ENCODE measurements around the gene GINS1. TPM values are rescaled to one million over a fixed set of nuclear protein-coding genes. Genes with fewer than 3 reads are reported as not detected.

GINS1 gene
- total and polyA plus RNA-seq, 9 donors = 5.2 to 10.1 (median 7.8) TPM

DNA sequence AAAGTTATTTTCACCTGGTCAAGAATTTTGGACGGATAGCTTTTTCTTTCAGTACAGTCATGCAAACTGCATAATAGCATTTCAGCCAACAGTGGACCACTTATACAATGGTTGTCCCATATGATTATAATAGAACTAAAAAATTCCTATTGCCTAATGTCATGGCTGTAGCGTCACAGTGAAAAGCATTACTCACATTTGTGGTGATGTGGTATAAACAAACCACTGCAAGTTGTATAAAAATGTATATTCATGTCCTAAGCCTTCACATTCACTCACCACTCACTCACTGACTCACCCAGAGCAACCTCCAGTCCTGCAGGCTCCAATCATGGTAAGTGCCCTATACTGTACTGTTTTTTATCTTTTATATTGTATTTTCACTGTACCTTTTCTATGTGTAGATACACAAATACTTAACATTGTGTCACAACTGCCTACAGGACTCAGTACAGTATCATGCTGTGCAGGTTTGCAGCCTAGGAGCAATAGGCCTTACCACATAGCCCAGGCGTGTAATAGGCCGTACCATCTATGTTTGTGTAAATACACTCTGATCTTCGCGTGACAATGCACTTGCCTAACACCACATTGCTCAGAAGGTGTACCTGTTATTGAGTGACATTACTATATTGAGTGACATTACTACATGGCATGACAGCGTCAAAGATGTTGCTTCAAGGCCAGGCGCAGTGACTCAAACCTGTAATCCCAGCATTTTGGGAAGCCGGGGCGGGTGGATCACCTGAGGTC is 34.7 kb upstream of the GINS1 start:
- Histone ChIP-seq H3K4me3 (ENCODE audit: low read length) (no peak overlapping the region), H3K4me1 (ENCODE audit: control insufficient read depth, insufficient read depth, low read length) (no peaks in the 10 kb centered on the region), H3K27ac (ENCODE audit: low read length) (no peak overlapping the region), H3K36me3 (ENCODE audit: control insufficient read depth, insufficient read depth, low read length) (no peaks in the 10 kb centered on the region), H3K27me3 (ENCODE audit: control insufficient read depth, insufficient read depth, low read length) (no peaks in the 10 kb centered on the region), H3K9me3 (replicated peaks; ENCODE audit: control insufficient read depth, low read depth, low read length) (no peaks in the 10 kb centered on the region)
- 90% methylated on average over 2 of the region's 10 CpGs for WGBS (ENCODE audit: insufficient coverage)
- DNase-seq = no peak

- Histone ChIP-seq H3K27me3 (ENCODE audit: control insufficient read depth, insufficient read depth, low read length) (no peaks in the 10 kb centered on the region), H3K27ac (ENCODE audit: low read length) (no peak overlapping the region), H3K4me3 (ENCODE audit: low read length) (no peak overlapping the region), H3K9me3 (replicated peaks; ENCODE audit: control insufficient read depth, low read depth, low read length) (no peaks in the 10 kb centered on the region), H3K4me1 (ENCODE audit: control insufficient read depth, insufficient read depth, low read length) (no peaks in the 10 kb centered on the region), H3K36me3 (ENCODE audit: control insufficient read depth, insufficient read depth, low read length) (no peaks in the 10 kb centered on the region)
- 100% methylated on average over 1 of the region's 2 CpGs for WGBS (ENCODE audit: insufficient coverage)
- DNase-seq = no peak
Observed at GRCh38 chr20:25374842-25375241, 32.6 kb upstream of the GINS1 start.

- 92% methylated on average over 2 of the region's 4 CpGs for WGBS (ENCODE audit: insufficient coverage)
- Histone ChIP-seq H3K36me3 (ENCODE audit: control insufficient read depth, insufficient read depth, low read length) (no peaks in the 10 kb centered on the region), H3K4me1 (ENCODE audit: control insufficient read depth, insufficient read depth, low read length) (no peaks in the 10 kb centered on the region), H3K27ac (ENCODE audit: low read length) (no peak overlapping the region), H3K9me3 (replicated peaks; ENCODE audit: control insufficient read depth, low read depth, low read length) (no peaks in the 10 kb centered on the region), H3K4me3 (ENCODE audit: low read length) (no peak overlapping the region), H3K27me3 (ENCODE audit: control insufficient read depth, insufficient read depth, low read length) (no peaks in the 10 kb centered on the region)
- no peak for DNase-seq
Observed at GRCh38 chr20:25376236-25376635, 31.2 kb upstream of the GINS1 start.

- no peak for DNase-seq
- no CpG with 5 or more reads among the region's 2 CpGs for WGBS (ENCODE audit: insufficient coverage)
- H3K27ac ChIP-seq (ENCODE audit: low read length) = no peak overlapping the region
- H3K27me3 ChIP-seq (ENCODE audit: control insufficient read depth, insufficient read depth, low read length) = no peaks in the 10 kb centered on the region
- no peaks in the 10 kb centered on the region for H3K4me1 ChIP-seq (ENCODE audit: control insufficient read depth, insufficient read depth, low read length)
- H3K36me3 ChIP-seq (ENCODE audit: control insufficient read depth, insufficient read depth, low read length) = no peaks in the 10 kb centered on the region
- H3K9me3 ChIP-seq (replicated peaks; ENCODE audit: control insufficient read depth, low read depth, low read length) = no peaks in the 10 kb centered on the region
- no peak overlapping the region for H3K4me3 ChIP-seq (ENCODE audit: low read length)
Observed at GRCh38 chr20:25376886-25377285, 30.6 kb upstream of the GINS1 start.

GRCh38 chr20:25378189-25378883 is 29.1 kb upstream of the GINS1 start:
- Histone ChIP-seq H3K36me3 (ENCODE audit: control insufficient read depth, insufficient read depth, low read length) (no peaks in the 10 kb centered on the region), H3K9me3 (replicated peaks; ENCODE audit: control insufficient read depth, low read depth, low read length) (no peaks in the 10 kb centered on the region), H3K27ac (ENCODE audit: low read length) (no peak overlapping the region), H3K4me3 (ENCODE audit: low read length) (no peak overlapping the region), H3K27me3 (ENCODE audit: control insufficient read depth, insufficient read depth, low read length) (no peaks in the 10 kb centered on the region), H3K4me1 (ENCODE audit: control insufficient read depth, insufficient read depth, low read length) (no peaks in the 10 kb centered on the region)
- DNase-seq = no peak
- WGBS (ENCODE audit: insufficient coverage) = 98% methylated on average over 3 of the region's 5 CpGs

DNA sequence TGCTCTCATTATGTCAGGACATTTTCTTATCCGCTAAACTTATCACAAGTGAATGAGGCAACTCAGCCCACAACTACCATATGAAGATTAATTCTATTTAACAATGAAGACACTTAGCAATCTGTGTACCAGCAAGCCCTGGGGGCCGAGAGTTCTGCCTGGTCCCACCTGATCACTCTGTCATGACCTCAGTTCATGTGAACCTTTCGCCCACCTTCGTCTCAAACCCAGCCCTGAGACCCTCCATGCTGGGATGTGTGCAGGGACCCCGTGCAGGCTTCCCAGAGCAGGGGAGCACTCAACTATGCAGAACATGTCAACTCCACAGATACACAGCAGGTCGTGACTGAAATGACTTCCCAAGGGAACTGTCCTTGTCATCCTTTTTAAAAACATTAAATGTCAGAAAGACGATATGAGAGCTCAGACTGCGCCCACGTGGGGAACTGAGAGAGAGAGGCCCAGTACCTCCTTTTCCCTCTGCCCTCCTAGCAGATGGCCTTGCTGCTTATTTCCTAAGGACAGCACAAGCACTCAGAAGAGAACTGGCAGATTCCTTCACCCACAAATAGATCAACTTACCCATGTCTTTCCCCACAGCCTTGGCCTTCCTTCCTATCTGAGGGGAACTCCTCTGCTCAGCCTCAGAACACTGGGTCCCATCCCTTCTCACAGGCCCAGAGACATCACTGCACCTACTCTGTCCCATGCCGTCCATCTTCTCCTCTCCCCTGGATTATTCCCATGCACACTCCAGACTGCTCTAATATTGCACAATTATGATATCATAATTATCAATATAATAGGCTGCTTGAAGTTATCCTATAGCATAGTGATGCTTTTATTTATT is 28.4 kb upstream of the GINS1 start:
- WGBS (ENCODE audit: insufficient coverage) = 97% methylated on average over 8 of the region's 10 CpGs
- Histone ChIP-seq H3K27me3 (ENCODE audit: control insufficient read depth, insufficient read depth, low read length) (no peaks in the 10 kb centered on the region), H3K4me1 (ENCODE audit: control insufficient read depth, insufficient read depth, low read length) (no peaks in the 10 kb centered on the region), H3K27ac (ENCODE audit: low read length) (no peak overlapping the region), H3K36me3 (ENCODE audit: control insufficient read depth, insufficient read depth, low read length) (no peaks in the 10 kb centered on the region), H3K4me3 (ENCODE audit: low read length) (no peak overlapping the region), H3K9me3 (replicated peaks; ENCODE audit: control insufficient read depth, low read depth, low read length) (no peaks in the 10 kb centered on the region)
- no peak for DNase-seq

GRCh38 chr20:25380945-25381614 is 26.4 kb upstream of the GINS1 start:
- DNase-seq = no peak
- Histone ChIP-seq H3K27ac (ENCODE audit: low read length) (no peak overlapping the region), H3K4me1 (ENCODE audit: control insufficient read depth, insufficient read depth, low read length) (no peaks in the 10 kb centered on the region), H3K36me3 (ENCODE audit: control insufficient read depth, insufficient read depth, low read length) (no peaks in the 10 kb centered on the region), H3K9me3 (replicated peaks; ENCODE audit: control insufficient read depth, low read depth, low read length) (no peaks in the 10 kb centered on the region), H3K27me3 (ENCODE audit: control insufficient read depth, insufficient read depth, low read length) (no peaks in the 10 kb centered on the region), H3K4me3 (ENCODE audit: low read length) (no peak overlapping the region)
- WGBS (ENCODE audit: insufficient coverage) = 86% methylated on average over 4 of the region's 7 CpGs

DNA sequence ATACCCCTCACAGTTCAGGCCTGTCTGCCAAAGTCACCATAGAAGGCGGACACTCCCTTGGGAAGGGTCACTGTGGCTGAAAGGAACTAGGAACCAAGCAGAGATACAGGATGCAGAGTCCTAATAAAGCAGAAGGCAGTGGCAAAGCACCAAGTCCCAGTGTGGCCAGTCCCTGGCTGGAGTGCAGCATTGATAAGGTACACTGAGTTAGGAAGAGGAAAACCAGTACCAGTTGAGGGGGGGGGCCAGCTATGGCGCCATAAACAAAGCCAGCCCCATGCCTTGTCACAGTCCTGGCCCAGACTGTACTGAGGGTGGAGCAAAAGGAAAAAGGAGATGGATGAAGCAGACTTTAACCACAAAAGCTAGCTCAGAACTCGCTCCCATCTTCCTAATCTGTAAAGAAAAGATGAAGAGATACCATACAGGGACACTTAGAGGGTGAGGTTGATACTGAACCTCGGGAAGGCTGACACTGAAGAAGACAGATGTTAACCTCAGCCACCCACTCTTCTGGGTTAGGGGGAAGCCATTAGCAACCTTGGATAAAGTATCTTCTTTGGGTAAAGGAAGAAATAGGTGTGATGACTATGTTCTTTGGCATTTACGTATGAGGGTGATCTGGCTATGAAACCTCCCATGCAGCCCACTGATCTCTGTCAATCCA is 24.6 kb upstream of the GINS1 start:
- H3K36me3 ChIP-seq (ENCODE audit: control insufficient read depth, insufficient read depth, low read length) = no peaks in the 10 kb centered on the region
- H3K4me1 ChIP-seq (ENCODE audit: control insufficient read depth, insufficient read depth, low read length) = no peaks in the 10 kb centered on the region
- no peaks in the 10 kb centered on the region for H3K9me3 ChIP-seq (replicated peaks; ENCODE audit: control insufficient read depth, low read depth, low read length)
- no peak for DNase-seq
- H3K27ac ChIP-seq (ENCODE audit: low read length) = no peak overlapping the region
- H3K4me3 ChIP-seq (ENCODE audit: low read length) = no peak overlapping the region
- WGBS (ENCODE audit: insufficient coverage) = 92% methylated on average over 2 of the region's 5 CpGs
- no peaks in the 10 kb centered on the region for H3K27me3 ChIP-seq (ENCODE audit: control insufficient read depth, insufficient read depth, low read length)

GRCh38 chr20:25389401-25389857 is 18.0 kb upstream of the GINS1 start:
- DNase-seq = peak; percentile 27
- WGBS (ENCODE audit: insufficient coverage) = 0% methylated on average over 13 of the region's 19 CpGs
- peak overlapping the region; percentile 29 for H3K27ac ChIP-seq (ENCODE audit: low read length)

More at GRCh38 chr20:25389401-25389857, 18.0 kb upstream of the GINS1 start:
- H3K4me3 ChIP-seq (ENCODE audit: low read length) = peak overlapping the region; percentile 65
- peaks cover 2% of the 10 kb centered on the region for H3K4me1 ChIP-seq (ENCODE audit: control insufficient read depth, insufficient read depth, low read length)
- no peaks in the 10 kb centered on the region for H3K27me3 ChIP-seq (ENCODE audit: control insufficient read depth, insufficient read depth, low read length)
- H3K36me3 ChIP-seq (ENCODE audit: control insufficient read depth, insufficient read depth, low read length) = no peaks in the 10 kb centered on the region
- no peaks in the 10 kb centered on the region for H3K9me3 ChIP-seq (replicated peaks; ENCODE audit: control insufficient read depth, low read depth, low read length)
